ENCODE results near the gene MEP1B.

Gene MEP1B

DNA sequence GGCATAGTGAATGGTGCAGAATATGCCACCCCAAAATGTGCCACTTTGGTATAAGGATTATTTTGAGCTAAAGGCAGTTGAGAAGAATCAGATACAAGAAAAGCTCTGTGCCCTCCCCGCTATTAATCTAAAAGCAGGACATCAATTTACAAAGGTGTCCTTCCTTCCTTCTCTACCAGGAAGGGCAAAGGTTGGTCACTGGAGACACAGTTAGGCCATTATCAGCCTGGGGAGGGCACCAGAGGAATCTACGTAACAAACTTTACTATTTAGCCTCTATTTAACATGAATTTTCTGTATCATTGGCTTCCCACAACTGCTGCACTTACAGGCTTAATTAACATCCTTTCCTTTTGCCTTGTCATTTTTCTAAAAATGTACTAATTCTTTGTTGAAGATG, 52.6 kb downstream of the MEP1B start:
- no peaks in the 10 kb centered on the region for H3K27me3 ChIP-seq
- intact Hi-C loops (cut with DNase I; ENCODE audit: low total_unique reads): no loop called here
- H3K27ac ChIP-seq: no peak overlapping the region
- no peaks in the 10 kb centered on the region for H3K36me3 ChIP-seq
- no peak for DNase-seq
- TF ChIP-seq, protein P1, sequence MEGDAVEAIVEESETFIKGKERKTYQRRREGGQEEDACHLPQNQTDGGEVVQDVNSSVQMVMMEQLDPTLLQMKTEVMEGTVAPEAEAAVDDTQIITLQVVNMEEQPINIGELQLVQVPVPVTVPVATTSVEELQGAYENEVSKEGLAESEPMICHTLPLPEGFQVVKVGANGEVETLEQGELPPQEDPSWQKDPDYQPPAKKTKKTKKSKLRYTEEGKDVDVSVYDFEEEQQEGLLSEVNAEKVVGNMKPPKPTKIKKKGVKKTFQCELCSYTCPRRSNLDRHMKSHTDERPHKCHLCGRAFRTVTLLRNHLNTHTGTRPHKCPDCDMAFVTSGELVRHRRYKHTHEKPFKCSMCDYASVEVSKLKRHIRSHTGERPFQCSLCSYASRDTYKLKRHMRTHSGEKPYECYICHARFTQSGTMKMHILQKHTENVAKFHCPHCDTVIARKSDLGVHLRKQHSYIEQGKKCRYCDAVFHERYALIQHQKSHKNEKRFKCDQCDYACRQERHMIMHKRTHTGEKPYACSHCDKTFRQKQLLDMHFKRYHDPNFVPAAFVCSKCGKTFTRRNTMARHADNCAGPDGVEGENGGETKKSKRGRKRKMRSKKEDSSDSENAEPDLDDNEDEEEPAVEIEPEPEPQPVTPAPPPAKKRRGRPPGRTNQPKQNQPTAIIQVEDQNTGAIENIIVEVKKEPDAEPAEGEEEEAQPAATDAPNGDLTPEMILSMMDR (IDR thresholded peaks at IDR 0.05): no peak
- H3K4me1 ChIP-seq: no peaks in the 10 kb centered on the region
- no peak overlapping the region for H3K4me3 ChIP-seq
- no peaks in the 10 kb centered on the region for H3K9me3 ChIP-seq

GRCh38 chr18:32243358-32243757, 53.5 kb downstream of the MEP1B start:
- no peak for DNase-seq
- TF ChIP-seq, protein P1 (IDR thresholded peaks at IDR 0.05): no peak
- Histone ChIP-seq H3K27me3 (no peaks in the 10 kb centered on the region), H3K4me1 (no peaks in the 10 kb centered on the region), H3K9me3 (no peaks in the 10 kb centered on the region), H3K27ac (no peak overlapping the region), H3K4me3 (no peak overlapping the region), H3K36me3 (no peaks in the 10 kb centered on the region)
- intact Hi-C loops (cut with DNase I; ENCODE audit: low total_unique reads): no loop called here

DNA sequence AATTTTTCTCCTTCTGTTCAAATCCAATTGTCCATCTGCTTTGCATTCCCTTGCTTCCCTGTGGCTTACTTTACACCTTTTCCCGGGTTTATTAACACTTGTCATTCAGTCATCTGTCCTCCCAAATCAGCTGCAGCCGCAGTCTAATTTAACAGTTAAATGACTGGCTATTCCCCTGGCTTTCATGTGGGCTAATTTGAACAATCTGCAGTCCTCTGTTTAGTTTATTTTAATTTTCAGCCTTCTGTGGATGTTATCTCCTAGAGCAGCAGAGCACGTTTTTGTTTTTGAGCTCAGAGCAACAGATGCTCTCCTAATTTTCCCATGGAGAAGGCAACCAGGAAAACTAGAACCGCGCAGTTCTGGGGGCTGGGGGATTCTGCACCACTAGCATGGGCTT, 55.0 kb downstream of the MEP1B start:
- Histone ChIP-seq H3K27me3 (no peaks in the 10 kb centered on the region), H3K9me3 (no peaks in the 10 kb centered on the region), H3K27ac (no peak overlapping the region), H3K4me1 (no peaks in the 10 kb centered on the region), H3K36me3 (no peaks in the 10 kb centered on the region), H3K4me3 (no peak overlapping the region)
- TF ChIP-seq, protein P1 (IDR thresholded peaks at IDR 0.05): no peak
- intact Hi-C loops (cut with DNase I; ENCODE audit: low total_unique reads): no loop called here
- no peak for DNase-seq

DNA sequence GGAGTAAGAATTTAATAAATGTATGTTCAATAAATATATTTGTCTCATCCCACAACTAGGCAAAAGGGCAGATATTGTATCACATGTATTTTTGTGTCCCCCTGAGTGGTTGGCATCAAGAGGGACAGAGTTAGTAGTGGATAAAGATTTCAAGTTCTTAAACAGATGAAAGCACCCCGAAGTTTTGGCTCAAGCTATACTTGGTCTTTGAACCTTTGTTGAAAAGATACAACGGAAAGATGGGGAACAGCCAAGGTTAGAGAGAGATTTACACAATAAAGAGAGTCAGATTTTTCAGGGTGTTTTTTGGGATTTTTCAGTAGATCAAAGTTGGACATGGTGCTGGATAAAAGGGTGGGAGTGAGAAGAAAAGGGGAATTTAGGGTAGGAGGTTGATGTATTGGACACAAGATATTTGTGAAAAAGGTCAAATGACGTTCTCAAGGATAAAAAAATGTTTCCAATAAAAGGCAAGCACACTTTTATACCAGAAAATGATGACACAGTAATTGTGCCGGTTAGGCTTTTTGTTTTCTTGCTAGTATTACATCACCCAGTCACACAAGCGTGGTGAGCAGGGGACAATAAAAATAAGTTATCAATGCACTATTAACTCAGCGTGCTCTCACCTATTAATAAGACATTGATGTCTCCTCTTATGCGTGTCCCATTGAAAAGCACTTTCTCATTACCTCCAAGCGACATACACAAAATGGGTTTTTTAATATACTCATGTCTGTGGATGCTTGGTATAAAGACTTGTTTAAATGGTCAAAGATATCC, 59.5 kb downstream of the MEP1B start:
- Histone ChIP-seq H3K4me3 (no peak overlapping the region), H3K9me3 (no peaks in the 10 kb centered on the region), H3K36me3 (no peaks in the 10 kb centered on the region), H3K27ac (no peak overlapping the region), H3K27me3 (no peaks in the 10 kb centered on the region), H3K4me1 (no peaks in the 10 kb centered on the region)
- no peak for DNase-seq
- TF ChIP-seq, protein P1 (IDR thresholded peaks at IDR 0.05): no peak
- intact Hi-C loops (cut with DNase I; ENCODE audit: low total_unique reads): no loop called here

DNA sequence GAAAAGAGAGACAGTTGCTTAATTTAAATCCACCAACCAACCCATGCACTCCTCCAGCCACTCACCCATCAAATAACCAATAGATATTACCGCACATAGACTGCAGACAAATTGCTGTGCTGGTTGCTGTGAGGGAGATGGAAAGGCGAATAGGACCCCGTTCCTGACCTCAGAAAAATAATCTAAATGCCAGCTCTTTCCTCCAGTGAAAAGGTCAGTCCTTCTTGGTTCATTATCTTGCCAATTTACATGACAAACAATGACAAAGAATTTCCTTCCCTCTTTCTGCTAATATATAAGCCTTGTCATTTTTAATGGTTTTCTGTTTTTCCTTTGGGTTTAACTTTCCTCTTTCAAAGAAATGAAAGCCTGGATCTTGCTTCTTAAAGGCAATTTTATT, 61.6 kb downstream of the MEP1B start:
- Histone ChIP-seq H3K27ac (no peak overlapping the region), H3K4me3 (no peak overlapping the region), H3K4me1 (no peaks in the 10 kb centered on the region), H3K9me3 (no peaks in the 10 kb centered on the region), H3K36me3 (no peaks in the 10 kb centered on the region), H3K27me3 (no peaks in the 10 kb centered on the region)
- no peak for DNase-seq
- intact Hi-C loops (cut with DNase I; ENCODE audit: low total_unique reads): no loop called here
- TF ChIP-seq, protein P1 (IDR thresholded peaks at IDR 0.05): no peak
